ENCODE results near the gene RNF141.

RNF141 gene

GRCh38 chr11:10522276-10522675, 18.7 kb downstream of the RNF141 start:
- DNase-seq, result no peak

- no peak for DNase-seq
Measured at GRCh38 chr11:10520562-10520961, 20.4 kb downstream of the RNF141 start.

GRCh38 chr11:10519630-10520029, 21.4 kb downstream of the RNF141 start:
- no peak for DNase-seq

- DNase-seq, result no peak
Measured at GRCh38 chr11:10518891-10519290, 22.1 kb downstream of the RNF141 start.

- no peak for DNase-seq
Measured at GRCh38 chr11:10518123-10518522, 22.9 kb downstream of the RNF141 start.

- no peak for DNase-seq
Measured at GRCh38 chr11:10515418-10515817, 25.6 kb downstream of the RNF141 start.

GRCh38 chr11:10514709-10515108, 26.3 kb downstream of the RNF141 start:
- DNase-seq, result no peak

- no peak for DNase-seq
Measured at GRCh38 chr11:10514202-10514601, 26.8 kb downstream of the RNF141 start.

GRCh38 chr11:10511181-10511621, 29.8 kb downstream of the RNF141 start:
- no peak for DNase-seq

- no peak for DNase-seq
Measured at GRCh38 chr11:10506008-10506370, 35.0 kb downstream of the RNF141 start.

- no peak for DNase-seq
Measured at GRCh38 chr11:10505278-10506007, 35.5 kb downstream of the RNF141 start.

- no peak for DNase-seq
Measured at GRCh38 chr11:10504490-10504889, 36.5 kb downstream of the RNF141 start.

GRCh38 chr11:10503777-10504480, 37.1 kb downstream of the RNF141 start:
- DNase-seq, result no peak

GRCh38 chr11:10503221-10503620, 37.8 kb downstream of the RNF141 start:
- no peak for DNase-seq

GRCh38 chr11:10502770-10503169, 38.2 kb downstream of the RNF141 start:
- DNase-seq, result no peak

- DNase-seq, result no peak
Measured at GRCh38 chr11:10502065-10502680, 38.8 kb downstream of the RNF141 start.

GRCh38 chr11:10500757-10501684, 40.0 kb downstream of the RNF141 start:
- no peak for DNase-seq

GRCh38 chr11:10499874-10500601, 40.9 kb downstream of the RNF141 start:
- no peak for DNase-seq

- no peak for DNase-seq
Measured at GRCh38 chr11:10499452-10499851, 41.5 kb downstream of the RNF141 start.

GRCh38 chr11:10498426-10499250, 42.3 kb downstream of the RNF141 start:
- DNase-seq, result no peak

- no peak for DNase-seq
Measured at GRCh38 chr11:10498022-10498400, 43.0 kb downstream of the RNF141 start.

Data from SHP77 (cell line).